GM19328 (cell line): ENCODE measurements around the gene WIF1.

ENCODE experiments used
- ATAC-seq: cut with Tn5 transposase; IDR thresholded peaks from one replicate; pipeline ENCODE4 v1.9.1; 2021; ENCODE audit warnings: mild to moderate bottlenecking, moderate library complexity; ENCODE audit not compliant: unreplicated experiment

The WIF1 gene

GRCh38 chr12:65123435-65124063 is 2.4 kb upstream of the WIF1 start:
- no peak for ATAC-seq

GRCh38 chr12:65122703-65123102 is 1.6 kb upstream of the WIF1 start:
- no peak for ATAC-seq

GRCh38 chr12:65121956-65122469 is 908 bp upstream of the WIF1 start:
- no peak for ATAC-seq

GRCh38 chr12:65119063-65119462 is 2.0 kb downstream of the WIF1 start:
- no peak for ATAC-seq

GRCh38 chr12:65113621-65114035 is 7.5 kb downstream of the WIF1 start:
- ATAC-seq: no peak

GRCh38 chr12:65106948-65107347 is 14.2 kb downstream of the WIF1 start:
- ATAC-seq: no peak

GRCh38 chr12:65100140-65100539 is 21.0 kb downstream of the WIF1 start:
- ATAC-seq: no peak

- no peak for ATAC-seq
These were observed 21.9 kb downstream of the WIF1 start for GRCh38 chr12:65099182-65099581.

GRCh38 chr12:65098364-65098763 is 22.7 kb downstream of the WIF1 start:
- no peak for ATAC-seq

GRCh38 chr12:65094722-65095121 is 26.4 kb downstream of the WIF1 start:
- no peak for ATAC-seq

- ATAC-seq: no peak
These were observed 27.5 kb downstream of the WIF1 start for GRCh38 chr12:65093606-65094005.

- no peak for ATAC-seq
These were observed 30.6 kb downstream of the WIF1 start for GRCh38 chr12:65090461-65090860.

GRCh38 chr12:65086236-65086635 is 34.9 kb downstream of the WIF1 start:
- no peak for ATAC-seq

GRCh38 chr12:65084579-65084978 is 36.5 kb downstream of the WIF1 start:
- ATAC-seq: no peak

- ATAC-seq: no peak
These were observed 37.5 kb downstream of the WIF1 start for GRCh38 chr12:65083581-65083980.

GRCh38 chr12:65082406-65082805 is 38.7 kb downstream of the WIF1 start:
- no peak for ATAC-seq

GRCh38 chr12:65081496-65081895 is 39.6 kb downstream of the WIF1 start:
- ATAC-seq: no peak

- ATAC-seq: no peak
These were observed 46.2 kb downstream of the WIF1 start for GRCh38 chr12:65074932-65075331.

- no peak for ATAC-seq
These were observed 51.8 kb downstream of the WIF1 start for GRCh38 chr12:65069336-65069735.

GRCh38 chr12:65067383-65067782 is 53.7 kb downstream of the WIF1 start:
- ATAC-seq: no peak

GRCh38 chr12:65055859-65056258 is 65.2 kb downstream of the WIF1 start:
- ATAC-seq: no peak

- no peak for ATAC-seq
These were observed 69.9 kb downstream of the WIF1 start for GRCh38 chr12:65051218-65051617.

GRCh38 chr12:65045269-65045668 is 75.8 kb downstream of the WIF1 start:
- no peak for ATAC-seq
